Measurements from ENCODE around the gene WDR46. TPM values are rescaled to one million over a fixed set of nuclear protein-coding genes. Genes with fewer than 3 reads are reported as not detected.
"Not testable (repeated sequence)": the region's sequence is repeated elsewhere in the genome, so short reads cannot be mapped to it uniquely, and the experiment has no call there.

WDR46 gene
- polyA plus RNA-seq, 3 donors: 27.5 to 47.4 (median 42.7) TPM

DNA sequence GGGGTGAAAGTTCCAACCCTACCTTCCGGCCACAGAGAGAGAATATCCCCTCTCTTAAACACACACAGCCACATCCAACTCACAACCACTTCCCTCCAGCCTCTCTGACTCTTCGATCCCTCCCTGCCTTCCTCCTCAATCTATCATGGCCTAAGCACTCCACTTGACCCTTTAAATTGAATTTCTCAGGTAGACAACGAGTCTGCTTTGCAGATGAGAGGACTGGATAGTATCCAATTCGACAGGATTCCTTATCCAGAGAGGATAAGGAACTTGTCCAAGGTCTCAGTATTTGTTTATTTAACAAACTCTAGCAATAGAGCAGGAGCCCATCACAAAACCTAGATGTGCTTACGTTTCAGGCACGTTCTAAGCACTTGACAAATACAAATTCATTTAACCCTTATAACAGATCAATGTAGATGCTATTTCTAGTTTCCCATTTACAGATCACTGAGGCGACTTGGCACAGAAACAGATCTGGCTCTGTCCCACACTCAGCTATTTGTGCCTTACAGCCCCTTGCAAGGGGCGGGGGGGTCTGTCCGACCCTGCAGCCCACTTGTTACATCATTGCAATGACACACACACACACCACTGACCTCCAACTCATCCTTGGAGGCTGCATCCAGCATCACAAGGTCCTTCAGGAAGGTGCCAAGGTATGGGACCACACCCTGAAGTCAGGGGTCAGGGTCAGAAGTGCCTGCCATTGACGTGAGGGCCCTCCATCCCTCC, 5.2 kb upstream of the WDR46 start:
- no peak overlapping the region for H3K27ac ChIP-seq (ENCODE audit: low read depth, low read length)
- 54 to 71% (median 68%) methylated on average over 10 of the region's 10 CpGs for WGBS, 3 donors

DNA sequence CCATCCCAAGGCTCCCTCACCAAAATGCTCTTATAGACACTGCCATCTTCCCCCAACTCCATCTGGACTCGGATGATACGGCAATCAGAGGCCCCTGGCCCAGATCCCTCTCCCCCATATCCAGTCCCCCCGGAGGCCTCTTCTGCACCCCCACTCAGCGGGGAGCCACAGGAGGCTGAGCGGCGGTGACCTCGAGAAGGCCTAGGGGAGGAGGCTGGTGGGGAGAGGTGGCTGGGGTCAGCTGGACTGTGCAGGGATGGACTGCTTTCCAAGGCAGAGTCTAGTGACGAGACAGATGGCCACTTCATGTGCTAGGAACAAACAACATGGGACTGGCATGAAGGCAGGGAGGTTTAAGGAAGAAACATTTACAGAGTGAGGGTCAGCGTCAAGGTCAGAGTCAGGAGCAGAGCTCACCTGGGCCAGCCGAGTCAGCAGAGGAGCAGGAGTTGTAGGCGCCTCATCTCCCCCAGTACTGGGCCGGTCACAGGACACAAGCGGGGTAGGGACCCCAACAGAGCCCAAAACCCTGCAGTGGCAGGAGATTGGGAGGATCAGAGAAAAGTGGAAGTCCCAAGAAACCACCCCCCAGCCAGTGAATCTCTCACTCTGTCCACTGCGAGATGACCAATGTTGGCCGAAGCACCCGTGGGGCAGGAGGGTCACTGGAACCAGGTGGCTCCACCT, 4.1 kb upstream of the WDR46 start:
- whole genome bisulfite sequencing, 3 donors: 83 to 87% (median 83%) methylated on average over 16 of the region's 16 CpGs
- no peak overlapping the region for H3K27ac ChIP-seq (ENCODE audit: low read depth, low read length)

DNA sequence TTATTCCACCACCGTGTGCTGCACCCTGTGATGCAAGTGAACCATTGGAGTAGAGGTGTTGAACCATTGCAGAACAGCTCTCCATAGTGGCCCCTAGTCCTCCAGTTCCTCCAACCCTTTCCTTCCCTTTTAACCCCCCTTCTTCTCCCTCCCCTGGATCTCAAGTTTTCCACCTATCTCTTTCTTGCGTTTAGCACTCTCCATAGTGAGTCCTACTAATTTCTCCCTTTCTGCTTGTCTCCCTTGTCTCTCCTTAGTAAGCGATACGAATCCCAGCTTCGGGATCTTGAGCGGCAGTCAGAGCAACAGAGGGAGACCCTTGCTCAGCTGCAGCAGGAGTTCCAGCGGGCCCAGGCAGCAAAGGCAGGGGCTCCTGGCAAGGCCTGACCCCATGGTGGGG, 1.4 kb upstream of the WDR46 start:
- 65 to 71% (median 71%) methylated on average over 7 of the region's 7 CpGs for WGBS, 3 donors
- H3K27ac ChIP-seq (ENCODE audit: low read depth, low read length): no peak overlapping the region

DNA sequence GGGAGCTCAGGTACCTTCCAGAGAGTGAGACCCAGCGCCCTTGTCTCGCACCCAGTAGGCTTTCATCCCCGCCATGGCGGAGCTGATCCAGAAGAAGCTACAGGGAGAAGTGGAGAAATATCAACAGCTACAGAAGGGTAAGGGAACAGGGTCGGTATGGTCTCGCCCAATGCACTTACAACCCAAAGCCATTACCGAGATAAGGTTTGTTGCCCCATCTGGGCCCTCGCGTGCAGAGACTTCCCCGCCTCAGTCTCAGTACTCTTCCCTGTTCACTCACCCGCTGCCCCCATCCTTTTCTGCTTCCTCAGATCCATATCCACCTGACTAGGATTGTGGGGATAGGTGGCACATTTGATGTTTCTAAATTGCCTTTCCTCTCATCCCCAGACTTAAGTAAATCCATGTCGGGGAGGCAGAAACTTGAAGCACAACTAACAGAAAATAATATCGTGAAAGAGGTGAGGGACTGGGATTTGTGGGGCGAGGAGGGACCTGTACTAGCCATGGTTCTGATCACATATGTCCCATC, 811 bp upstream of the WDR46 start:
- no peak overlapping the region for H3K27ac ChIP-seq (ENCODE audit: low read depth, low read length)
- whole genome bisulfite sequencing, 3 donors: 2 to 5% (median 4%) methylated on average over 14 of the region's 14 CpGs

DNA sequence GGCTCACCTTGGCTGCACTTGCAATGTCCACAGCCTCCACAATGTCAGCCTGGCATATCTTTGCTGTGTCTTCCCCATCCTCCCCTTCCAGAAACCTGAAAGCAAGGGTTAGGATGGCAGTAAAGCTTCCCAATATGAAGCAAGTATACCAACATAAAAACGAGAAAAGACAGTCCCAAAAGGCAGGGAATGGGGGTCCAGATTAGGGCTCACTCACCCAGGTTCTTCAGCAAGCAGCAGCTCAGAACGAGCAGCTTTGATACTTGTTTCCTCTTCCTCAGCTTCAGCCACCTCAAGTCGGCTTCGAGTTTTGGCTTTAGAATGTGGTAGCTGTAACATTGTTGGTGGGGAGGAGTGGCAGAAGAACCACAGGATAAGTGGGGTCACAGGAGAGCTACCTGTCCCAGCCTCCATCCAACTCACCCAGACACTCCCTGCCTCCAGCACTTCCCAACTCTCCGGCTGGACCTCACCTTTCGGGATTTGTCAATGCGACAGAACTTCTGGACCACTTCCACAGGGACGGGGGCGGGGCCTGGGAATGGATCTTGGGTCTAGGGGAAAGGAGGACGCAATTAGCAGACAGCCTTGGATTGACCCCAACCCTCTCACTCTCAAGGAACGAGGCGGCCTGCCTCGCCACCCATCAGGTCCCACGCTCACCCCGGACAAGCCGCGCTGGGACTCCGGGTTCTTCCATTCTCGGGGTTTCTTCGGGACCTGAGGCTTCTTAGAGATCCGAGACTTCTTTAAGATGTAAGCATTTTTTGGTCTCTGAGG, 708 bp downstream of the WDR46 start:
- WGBS, 3 donors: 7 to 11% (median 10%) methylated on average over 21 of the region's 21 CpGs
- no peak overlapping the region for H3K27ac ChIP-seq (ENCODE audit: low read depth, low read length)

DNA sequence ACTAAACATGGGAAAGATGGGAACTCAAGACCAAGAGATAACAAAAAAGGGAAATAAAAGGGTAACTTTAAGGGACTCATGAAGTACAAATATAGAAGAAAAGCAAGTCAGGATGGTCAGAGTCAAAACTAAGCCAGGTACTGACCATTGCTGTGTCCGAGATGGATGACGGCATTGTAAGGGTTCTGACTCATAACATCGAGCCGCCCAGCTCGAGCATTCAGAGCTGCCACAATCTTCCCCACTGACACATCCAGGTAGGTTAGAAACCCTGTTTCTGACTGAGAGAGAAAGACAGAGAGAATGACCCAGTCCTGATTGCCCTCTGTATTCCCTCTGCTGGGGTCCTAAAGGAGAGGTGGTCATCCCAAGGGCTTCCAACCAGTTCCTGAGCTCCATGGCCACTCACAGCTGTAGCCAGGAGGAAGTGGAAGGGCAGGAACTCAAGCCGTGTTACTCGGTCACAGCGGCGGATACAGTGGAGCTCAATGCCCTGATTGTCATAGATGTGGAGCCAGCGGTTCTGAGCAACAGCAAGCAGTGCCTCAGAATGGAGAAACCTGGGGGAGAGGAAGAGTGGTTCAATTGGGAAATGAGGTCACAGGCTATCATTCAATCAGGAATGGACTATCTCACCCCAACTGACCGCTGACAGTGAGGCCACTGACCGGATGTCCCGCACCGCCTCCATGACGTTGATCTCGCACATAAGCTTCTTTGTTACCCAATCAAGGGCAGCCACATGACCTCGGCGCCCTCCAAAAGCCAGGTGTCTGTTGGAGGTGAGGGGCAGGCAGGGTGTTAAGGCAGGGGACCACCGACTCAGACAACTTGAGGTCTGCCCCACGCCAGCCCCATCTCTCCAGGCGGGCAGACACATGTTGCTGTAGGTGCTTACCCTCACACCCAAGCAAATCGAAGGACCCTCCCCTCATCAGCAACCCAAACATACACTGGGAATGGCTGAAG, 1.8 kb downstream of the WDR46 start:
- no peak overlapping the region for H3K27ac ChIP-seq (ENCODE audit: low read depth, low read length)
- 89 to 93% (median 91%) methylated on average over 22 of the region's 22 CpGs for WGBS, 3 donors

DNA sequence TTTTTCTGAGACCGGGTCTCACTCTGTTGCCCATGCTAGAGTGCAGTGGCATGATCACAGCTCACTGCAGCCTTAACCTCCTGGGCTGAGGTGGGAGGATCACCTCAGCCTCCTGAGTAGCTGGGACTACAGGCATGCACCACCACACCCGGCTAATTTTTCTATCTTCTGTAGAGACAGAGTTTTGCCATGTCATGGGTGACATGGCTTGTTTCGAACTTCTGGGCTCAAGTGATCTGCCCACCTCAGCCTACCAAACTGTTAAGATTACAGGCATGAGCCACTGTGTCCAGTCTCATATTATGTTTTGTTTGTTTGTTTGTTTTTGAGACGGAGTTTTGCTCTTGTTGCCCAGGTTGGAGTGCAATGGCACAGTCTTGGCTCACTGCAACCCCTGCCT, 3.8 kb downstream of the WDR46 start:
- 91 to 93% (median 92%) methylated on average over 4 of the region's 4 CpGs for WGBS, 3 donors
- H3K27ac ChIP-seq (ENCODE audit: low read depth, low read length): not testable (repeated sequence)

DNA sequence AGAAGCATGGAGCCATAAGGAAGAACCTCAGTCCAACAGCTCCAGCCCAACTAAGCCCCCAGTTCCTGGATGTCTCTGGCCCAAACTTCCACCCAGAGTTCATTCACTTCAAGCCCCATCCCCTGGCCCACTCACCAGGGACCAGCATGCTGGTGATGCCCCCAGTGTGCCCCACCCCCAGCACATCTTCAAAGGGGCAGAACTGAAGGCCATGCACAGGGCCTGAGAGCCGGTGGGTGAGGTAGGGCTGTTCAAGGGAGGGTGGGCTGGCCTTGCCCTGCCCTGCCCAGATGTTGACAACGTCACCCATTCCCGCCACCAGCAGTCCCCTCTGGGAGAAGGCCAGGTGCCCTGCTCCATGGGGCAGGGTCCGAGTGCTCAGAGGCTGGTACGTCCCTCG, 8.5 kb downstream of the WDR46 start:
- H3K27ac ChIP-seq (ENCODE audit: low read depth, low read length): no peak overlapping the region
- 80 to 87% (median 87%) methylated on average over 6 of the region's 6 CpGs for WGBS, 3 donors

DNA sequence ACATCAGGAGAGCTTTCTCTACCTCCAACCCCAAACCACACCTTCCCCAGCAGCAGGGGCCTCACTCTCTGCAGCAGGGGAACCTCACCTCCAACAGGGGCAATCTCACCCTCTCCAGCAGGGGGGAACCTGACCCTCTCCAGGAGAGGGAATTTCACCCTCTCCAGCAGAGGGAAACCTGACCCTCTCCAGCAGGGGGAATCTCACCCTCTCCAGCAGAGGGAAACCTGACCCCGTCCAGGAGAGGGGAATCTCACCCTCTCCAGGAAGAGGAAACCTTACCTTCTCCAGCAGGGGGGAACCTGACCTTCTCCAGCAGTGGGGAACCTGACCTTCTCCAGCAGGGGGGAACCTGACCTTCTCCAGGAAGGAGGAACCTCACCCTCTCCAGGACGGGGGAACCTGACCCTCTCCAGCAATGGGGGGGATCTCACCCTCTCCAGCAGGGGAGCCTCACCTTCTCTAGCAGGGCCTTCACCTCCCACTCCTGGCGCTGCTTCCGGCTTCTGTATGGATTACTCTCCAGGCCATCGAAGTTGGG, 9.0 kb downstream of the WDR46 start:
- 50 to 70% (median 58%) methylated on average over 5 of the region's 5 CpGs for WGBS, 3 donors
- no peak overlapping the region for H3K27ac ChIP-seq (ENCODE audit: low read depth, low read length)

DNA sequence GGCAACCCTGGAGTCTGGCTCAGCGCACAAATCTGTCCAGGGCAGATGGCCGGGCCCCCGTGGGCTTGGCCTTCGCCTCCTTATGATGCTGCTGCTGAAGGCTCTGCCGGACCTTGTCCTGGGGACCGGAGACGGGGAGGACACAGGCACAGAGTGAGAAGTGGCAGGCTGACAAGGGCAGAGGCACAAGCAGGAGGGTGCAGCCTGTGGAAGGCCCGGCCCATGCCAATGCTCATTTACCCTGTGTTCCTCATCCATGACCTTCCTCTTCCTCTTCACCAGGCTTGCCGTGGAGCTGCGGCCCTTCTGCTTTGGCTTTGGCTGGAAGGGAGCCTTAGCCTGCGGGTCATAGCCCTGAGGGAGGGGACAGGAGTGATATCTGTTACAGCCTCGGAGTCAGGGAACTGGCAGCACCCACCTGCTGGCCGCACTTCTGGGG, 9.8 kb downstream of the WDR46 start:
- 77 to 79% (median 79%) methylated on average over 13 of the region's 13 CpGs for WGBS, 3 donors
- no peak overlapping the region for H3K27ac ChIP-seq (ENCODE audit: low read depth, low read length)

DNA sequence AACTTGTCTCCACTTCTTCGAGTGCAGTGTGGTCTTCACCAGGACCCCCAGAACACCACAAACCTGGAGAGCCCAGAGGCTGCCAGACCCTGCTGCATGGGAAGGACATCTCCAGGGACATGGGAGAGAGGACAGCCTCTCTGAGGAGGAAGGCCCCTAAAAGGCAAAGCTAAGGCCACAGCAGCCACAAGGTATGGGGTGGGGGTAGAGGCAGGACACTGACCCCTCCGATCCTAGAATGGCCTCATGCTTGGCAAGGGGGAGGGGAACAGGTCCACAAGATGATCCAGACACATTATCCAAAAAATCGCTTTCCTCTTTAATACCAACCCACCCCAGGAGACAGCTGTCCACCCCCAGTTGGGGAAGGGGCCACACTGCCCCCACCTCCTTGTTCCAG, 10.2 kb downstream of the WDR46 start:
- H3K27ac ChIP-seq (ENCODE audit: low read depth, low read length): no peak overlapping the region
- 90 to 98% (median 92%) methylated on average over 3 of the region's 3 CpGs for WGBS, 3 donors

DNA sequence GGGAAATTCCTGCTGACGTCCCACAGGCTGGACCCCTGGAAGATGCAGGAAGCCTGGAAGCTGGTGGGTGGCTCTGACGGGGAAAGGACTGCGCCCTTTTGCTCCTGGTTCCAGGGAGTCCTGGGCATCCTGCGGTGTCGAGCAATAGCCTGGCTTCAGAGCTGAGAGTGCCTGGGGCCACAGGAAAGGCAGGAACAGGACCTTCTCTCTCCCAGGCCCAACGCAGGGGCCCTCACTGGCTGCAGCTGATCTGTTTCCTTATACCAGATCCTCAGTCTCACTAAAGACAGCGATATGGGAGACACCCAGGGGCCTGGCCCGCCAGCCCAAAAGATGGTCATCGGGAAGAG, 10.7 kb downstream of the WDR46 start:
- no peak overlapping the region for H3K27ac ChIP-seq (ENCODE audit: low read depth, low read length)
- whole genome bisulfite sequencing, 3 donors: 81 to 83% (median 82%) methylated on average over 9 of the region's 9 CpGs

DNA sequence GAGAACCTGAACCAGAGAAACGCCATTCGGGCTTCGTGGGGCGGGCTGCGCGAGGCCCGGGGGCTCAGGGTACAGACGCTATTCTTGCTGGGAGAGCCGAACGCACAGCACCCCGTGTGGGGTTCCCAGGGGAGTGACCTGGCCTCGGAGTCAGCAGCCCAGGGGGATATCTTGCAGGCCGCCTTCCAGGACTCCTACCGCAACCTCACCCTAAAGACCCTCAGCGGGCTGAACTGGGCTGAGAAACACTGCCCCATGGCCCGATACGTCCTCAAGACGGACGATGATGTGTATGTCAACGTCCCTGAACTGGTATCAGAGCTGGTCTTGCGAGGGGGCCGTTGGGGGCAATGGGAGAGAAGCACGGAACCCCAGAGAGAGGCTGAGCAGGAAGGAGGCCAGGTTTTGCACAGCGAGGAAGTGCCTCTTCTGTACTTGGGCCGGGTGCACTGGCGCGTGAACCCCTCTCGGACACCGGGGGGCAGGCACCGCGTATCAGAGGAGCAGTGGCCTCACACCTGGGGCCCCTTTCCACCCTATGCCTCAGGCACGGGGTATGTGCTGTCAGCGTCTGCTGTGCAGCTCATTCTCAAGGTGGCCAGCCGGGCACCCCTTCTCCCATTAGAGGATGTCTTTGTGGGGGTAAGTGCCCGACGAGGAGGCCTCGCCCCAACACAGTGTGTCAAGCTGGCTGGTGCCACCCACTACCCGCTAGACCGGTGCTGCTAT, 11.2 kb downstream of the WDR46 start:
- WGBS, 3 donors: 38 to 60% (median 38%) methylated on average over 39 of the region's 39 CpGs
- no peak overlapping the region for H3K27ac ChIP-seq (ENCODE audit: low read depth, low read length)

DNA sequence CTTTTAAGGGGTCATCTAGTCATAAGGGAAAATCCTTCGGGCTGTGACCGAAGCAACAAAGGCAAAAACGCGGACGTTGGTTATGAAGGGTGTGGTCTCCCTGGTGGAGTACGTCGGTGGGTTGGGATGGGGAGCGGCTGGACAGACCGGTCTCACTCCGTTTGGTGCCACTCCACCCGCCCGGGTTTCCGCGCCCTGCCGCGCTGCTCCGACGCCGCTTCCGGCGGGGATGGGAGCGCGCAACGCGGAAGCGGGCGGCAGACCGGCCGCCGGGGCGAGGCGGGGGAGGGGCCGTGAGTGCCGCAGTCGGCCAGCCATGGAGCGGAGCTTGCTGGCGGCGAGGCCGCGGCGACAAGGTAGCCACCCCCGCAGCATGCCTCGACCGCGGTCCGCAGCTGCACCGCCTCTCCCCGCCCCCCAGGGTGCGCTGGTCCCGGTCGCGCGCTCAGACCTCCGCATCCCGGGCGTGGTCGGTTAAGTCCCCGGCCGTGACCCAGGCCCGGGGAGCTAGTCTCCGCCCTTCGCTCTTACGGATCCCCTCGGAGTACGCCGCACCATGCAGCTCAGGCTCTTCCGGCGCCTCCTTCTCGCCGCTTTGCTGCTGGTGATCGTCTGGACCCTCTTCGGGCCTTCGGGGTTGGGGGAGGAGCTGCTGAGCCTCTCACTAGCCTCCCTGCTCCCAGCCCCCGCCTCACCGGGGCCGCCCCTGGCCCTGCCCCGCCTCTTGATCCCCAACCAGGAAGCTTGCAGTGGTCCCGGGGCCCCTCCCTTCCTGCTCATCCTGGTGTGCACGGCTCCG, 12.0 kb downstream of the WDR46 start, which contains the start of gene B3GALT4:
Gene B3GALT4 (plus strand): TSS at position 260 of the 799 bp plus-strand sequence. CDS start 297 bp downstream, at position 557.
- peak within 1 kb of the TSS; percentile 63 for H3K27ac ChIP-seq (ENCODE audit: low read depth, low read length)
- 1 to 9% (median 1%) methylated on average over 57 to 80 of the region's 80 CpGs for WGBS, 3 donors

DNA sequence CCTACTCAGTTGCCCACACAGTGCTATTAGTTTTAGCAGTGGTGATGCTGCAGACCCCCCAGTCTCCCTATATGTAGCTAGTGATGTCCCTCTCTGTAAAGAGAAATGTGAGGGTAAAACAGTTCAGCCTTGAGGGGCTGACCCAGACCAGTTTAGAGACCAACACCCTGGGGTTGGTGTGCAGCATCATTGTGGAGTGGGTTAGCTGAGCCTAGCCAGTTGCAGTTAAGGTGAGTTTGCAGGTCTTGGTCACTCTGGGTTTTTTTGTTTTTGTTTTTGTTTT, 12.5 kb downstream of the WDR46 start:
- H3K27ac ChIP-seq (ENCODE audit: low read depth, low read length): no peak overlapping the region

DNA sequence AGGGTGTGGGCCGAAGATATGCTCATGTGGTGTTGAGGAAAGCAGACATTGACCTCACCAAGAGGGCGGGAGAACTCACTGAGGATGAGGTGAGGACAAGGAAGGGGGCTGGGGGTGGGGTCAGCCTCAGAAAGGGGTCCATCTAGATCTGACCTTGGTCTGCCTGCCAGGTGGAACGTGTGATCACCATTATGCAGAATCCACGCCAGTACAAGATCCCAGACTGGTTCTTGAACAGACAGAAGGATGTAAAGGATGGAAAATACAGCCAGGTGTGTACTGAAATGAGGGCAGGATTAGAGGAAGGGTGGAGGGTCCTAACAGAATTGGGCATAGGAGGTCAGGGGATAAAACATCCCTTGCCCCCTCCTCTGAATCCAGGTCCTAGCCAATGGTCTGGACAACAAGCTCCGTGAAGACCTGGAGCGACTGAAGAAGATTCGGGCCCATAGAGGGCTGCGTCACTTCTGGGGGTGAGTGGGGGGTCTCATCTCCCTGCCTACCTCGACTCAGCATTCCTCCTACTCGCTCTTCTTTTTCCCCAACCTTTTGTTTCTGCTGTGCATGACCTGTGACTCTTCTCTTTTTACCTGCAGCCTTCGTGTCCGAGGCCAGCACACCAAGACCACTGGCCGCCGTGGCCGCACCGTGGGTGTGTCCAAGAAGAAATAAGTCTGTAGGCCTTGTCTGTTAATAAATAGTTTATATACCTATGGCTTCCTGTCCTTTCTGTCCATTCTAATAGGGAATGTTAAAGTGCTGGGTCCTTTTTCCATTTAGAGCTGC, 13.1 kb downstream of the WDR46 start:
- H3K27ac ChIP-seq (ENCODE audit: low read depth, low read length): not testable (repeated sequence)
- 77 to 81% (median 78%) methylated on average over 16 of the region's 16 CpGs for WGBS, 3 donors

Measured in adipose tissue (tissue), 3 donors.